Suppressor macrophage treated with lipopolysaccharide for 4 hours (primary cell): Measurements from ENCODE around the gene MTMR2.

Experiments used
- DNase-seq: peaks from one replicate; pipeline ENCODE4 v3.0.0-alpha.2; 2020

Gene MTMR2

GRCh38 chr11:95917193-95918036 lies 6.5 kb downstream of the MTMR2 start:
- no peak for DNase-seq

DNA sequence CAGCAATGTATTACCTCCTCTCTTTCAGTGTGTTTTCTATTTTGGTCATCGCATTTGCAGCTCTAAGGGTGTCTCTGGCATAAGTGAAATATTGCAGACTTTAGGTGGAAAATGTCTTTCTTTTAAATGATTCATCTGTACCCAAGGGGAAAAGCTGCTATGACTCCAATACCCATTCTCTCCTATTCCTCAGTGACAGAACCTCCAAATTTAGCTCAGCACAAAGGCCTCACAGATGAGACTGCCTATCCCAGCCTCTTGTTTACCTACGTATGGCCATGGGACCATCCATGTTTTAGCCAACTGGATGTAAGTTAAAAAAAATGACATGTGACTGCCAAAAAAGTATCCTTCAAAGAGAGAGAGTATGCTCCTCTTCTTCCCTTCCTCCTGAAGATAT lies 7.9 kb downstream of the MTMR2 start:
- DNase-seq = no peak

- DNase-seq = no peak
Measured at GRCh38 chr11:95915051-95915450, 8.9 kb downstream of the MTMR2 start.

DNA sequence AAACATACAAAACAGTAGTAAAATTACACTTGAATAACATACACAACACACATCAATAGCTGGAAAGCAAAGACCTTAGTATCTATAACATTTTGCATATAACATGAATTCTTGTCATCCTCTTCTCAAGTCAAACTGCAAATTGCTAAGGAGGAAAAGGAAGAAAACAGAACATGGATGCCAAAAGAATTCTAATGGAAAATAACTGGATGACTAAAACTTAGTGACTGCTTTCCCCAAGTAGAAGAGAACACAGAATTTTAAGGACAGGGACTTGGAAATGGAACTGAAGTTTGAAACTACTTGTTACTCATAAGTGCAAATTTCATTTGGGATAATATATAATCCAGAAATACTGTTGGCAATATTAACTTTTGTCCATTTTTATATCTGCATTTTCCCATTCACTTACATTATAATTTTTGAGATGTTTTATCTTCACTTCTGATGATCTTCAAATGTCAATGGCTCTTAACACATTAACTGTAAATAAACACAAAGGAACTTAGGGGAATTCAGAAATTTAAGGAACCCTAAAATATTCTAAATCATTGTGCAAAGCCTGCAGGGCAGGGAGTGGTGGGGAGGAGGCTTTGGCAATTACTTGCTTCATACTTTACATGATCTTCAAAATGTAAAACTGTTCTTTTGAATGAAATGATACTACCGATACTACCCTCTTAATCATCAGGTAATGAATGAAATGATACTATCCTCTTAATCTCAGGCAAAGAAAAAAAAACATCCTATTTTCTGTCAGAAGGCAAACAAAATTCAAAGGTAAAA lies 9.9 kb downstream of the MTMR2 start:
- no peak for DNase-seq

- peak; percentile 45 for DNase-seq
Measured at GRCh38 chr11:95912902-95913560, 10.9 kb downstream of the MTMR2 start.

- DNase-seq = no peak
Measured at GRCh38 chr11:95911369-95911759, 12.5 kb downstream of the MTMR2 start.

GRCh38 chr11:95910638-95911368 lies 13.1 kb downstream of the MTMR2 start:
- no peak for DNase-seq

DNA sequence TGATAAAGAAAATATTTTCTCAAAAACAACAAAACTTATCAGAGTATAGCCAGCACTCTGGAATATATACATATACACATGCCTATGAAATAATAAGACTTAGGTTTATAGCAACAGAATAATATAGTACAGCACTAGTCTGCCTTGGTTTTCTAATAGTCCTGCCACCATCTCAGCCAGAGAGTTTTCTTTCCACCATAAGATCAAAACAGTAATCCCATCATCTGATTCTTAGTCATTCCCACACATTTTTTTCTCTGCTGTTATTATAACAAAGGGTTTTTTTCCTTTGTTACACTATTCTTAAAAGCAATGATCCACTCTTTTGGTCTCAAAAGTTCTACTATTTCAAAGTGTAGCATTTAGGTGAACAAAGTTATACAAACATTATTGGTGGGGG lies 15.1 kb downstream of the MTMR2 start:
- no peak for DNase-seq

- DNase-seq = no peak
Measured at GRCh38 chr11:95907476-95907875, 16.4 kb downstream of the MTMR2 start.

DNA sequence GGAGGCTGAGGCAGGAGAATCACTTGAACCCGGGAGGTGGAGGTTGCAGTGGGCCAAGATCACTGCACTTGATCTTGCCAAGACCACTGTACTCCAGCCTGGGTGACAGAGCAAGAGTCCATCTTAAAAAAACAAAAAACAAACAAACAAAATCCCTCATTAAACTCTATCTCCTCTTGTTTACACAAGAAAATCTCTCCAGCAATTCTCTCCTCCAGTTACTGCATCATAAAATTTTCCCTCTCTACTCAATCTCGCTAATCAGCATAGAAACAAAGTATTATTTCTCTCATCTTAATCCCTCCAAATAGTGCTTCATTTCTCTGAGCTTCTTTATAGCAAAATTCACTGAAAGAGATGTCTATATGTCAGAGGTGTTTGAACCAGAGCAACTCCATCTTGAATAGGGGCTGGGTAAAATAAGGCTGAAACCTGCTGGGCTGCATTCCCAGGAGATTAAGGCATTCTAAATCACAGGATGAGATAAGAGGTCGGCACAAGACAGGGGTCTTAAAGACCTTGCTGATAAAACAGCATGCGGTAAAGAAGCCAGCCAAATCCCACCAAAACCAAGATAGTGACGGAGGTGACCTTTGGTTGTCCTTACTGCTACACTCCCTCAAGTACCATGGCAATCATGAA lies 19.8 kb downstream of the MTMR2 start:
- no peak for DNase-seq

GRCh38 chr11:95898782-95899181 lies 25.1 kb downstream of the MTMR2 start:
- DNase-seq = no peak

GRCh38 chr11:95897731-95898130 lies 26.2 kb downstream of the MTMR2 start:
- DNase-seq = no peak

- no peak for DNase-seq
Measured at GRCh38 chr11:95895815-95896214, 28.1 kb downstream of the MTMR2 start.

- DNase-seq = no peak
Measured at GRCh38 chr11:95892892-95893570, 30.9 kb downstream of the MTMR2 start.

- DNase-seq = no peak
Measured at GRCh38 chr11:95892492-95892891, 31.4 kb downstream of the MTMR2 start.

GRCh38 chr11:95891423-95892170 lies 32.3 kb downstream of the MTMR2 start:
- no peak for DNase-seq

GRCh38 chr11:95888852-95889251 lies 35.1 kb downstream of the MTMR2 start:
- DNase-seq = no peak

DNA sequence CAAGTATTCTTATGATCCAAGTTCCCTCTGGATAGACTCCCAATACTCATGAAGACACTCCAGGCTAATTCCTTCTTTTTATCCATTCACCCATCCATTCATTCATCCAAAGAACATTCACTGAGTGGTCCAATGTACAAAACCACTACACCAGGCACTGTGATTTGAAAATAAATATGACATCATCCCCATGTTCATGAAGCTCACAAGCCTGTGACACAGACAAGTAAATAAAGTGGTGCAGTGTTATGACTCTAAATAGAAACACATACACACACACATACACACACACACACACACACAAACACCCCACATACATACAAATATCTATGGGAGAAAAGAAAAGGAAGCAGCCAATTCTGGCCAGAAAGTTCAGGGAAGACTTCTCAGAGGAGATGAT lies 35.5 kb downstream of the MTMR2 start:
- no peak for DNase-seq

- DNase-seq = no peak
Measured at GRCh38 chr11:95886462-95886861, 37.4 kb downstream of the MTMR2 start.

GRCh38 chr11:95884802-95885201 lies 39.1 kb downstream of the MTMR2 start:
- DNase-seq = no peak

- no peak for DNase-seq
Measured at GRCh38 chr11:95884376-95884775, 39.5 kb downstream of the MTMR2 start.
